Liver (tissue), 9 donors: ENCODE data around the gene KIRREL1. TPM values are rescaled to one million over a fixed set of nuclear protein-coding genes. Genes with fewer than 3 reads are reported as not detected.

ENCODE experiments used
- DNase-seq: peaks from one replicate; pipeline ENCODE4 v3.0.0-alpha.2; 2017; ENCODE audit warnings: low spot score
- H3K27ac ChIP-seq, 2 donors: one replicate each; pipeline ENCODE4 v1.7.0; 2013; ENCODE audit warnings: inconsistent platforms in 2 of 2, low read length in 2 of 2, control low read depth in 1 of 2, low read depth in 1 of 2, mild to moderate bottlenecking in 1 of 2
- H3K27me3 ChIP-seq, 4 donors: one replicate each; pipeline versions ENCODE4 v1.6.1 to v1.7.0; 2013; ENCODE audit warnings: low read length in 3 of 4, inconsistent platforms in 1 of 4, mild to moderate bottlenecking in 1 of 4, moderate library complexity in 1 of 4; ENCODE audit not compliant: control insufficient read depth in 4 of 4, insufficient read depth in 4 of 4
- H3K36me3 ChIP-seq, 4 donors: one replicate each; pipeline versions ENCODE4 v1.6.1 to v1.7.0; 2013; ENCODE audit warnings: low read length in 3 of 4, mild to moderate bottlenecking in 3 of 4, low read depth in 1 of 4, moderate library complexity in 1 of 4; ENCODE audit not compliant: control insufficient read depth in 4 of 4, insufficient read depth in 3 of 4
- H3K4me1 ChIP-seq, 4 donors: one replicate each; pipeline versions ENCODE4 v1.6.1 to v1.7.0; 2013; ENCODE audit warnings: low read length in 3 of 4, mild to moderate bottlenecking in 3 of 4, moderate library complexity in 1 of 4; ENCODE audit not compliant: control insufficient read depth in 4 of 4, insufficient read depth in 4 of 4
- H3K4me3 ChIP-seq, 3 donors: one replicate each; pipeline versions ENCODE4 v1.6.1 to v1.7.0; 2013; ENCODE audit warnings: low read length in 3 of 3, control low read depth in 1 of 3, low read depth in 1 of 3, mild to moderate bottlenecking in 1 of 3
- H3K9ac ChIP-seq, 2 donors: one replicate each; pipeline ENCODE4 v1.7.0; 2013; ENCODE audit warnings: low read length in 2 of 2, mild to moderate bottlenecking in 2 of 2, moderate library complexity in 2 of 2, control low read depth in 1 of 2, low read depth in 1 of 2
- H3K9me3 ChIP-seq, 4 donors: one replicate each; pipeline versions ENCODE4 v1.6.1 to v1.7.0; 2013; ENCODE audit warnings: low read length in 3 of 4; ENCODE audit not compliant: control insufficient read depth in 4 of 4
- FOXA1 ChIP-seq: IDR thresholded peaks from 2 replicates; pipeline ENCODE4 v1.6.1; 2016; ENCODE audit warnings: antibody characterized with exemption
- FOXA2 ChIP-seq: IDR thresholded peaks from 2 replicates; pipeline ENCODE4 v1.6.1; 2016; ENCODE audit warnings: antibody characterized with exemption
- JUND ChIP-seq, 2 donors: IDR thresholded peaks; 2 replicates each; pipeline ENCODE4 v1.6.1; 2016; ENCODE audit warnings: antibody characterized with exemption in 2 of 2
- NR2F2 ChIP-seq: IDR thresholded peaks from 2 replicates; pipeline ENCODE4 v1.6.1; 2016; ENCODE audit warnings: antibody characterized with exemption
- RAD21 ChIP-seq, 2 donors: IDR thresholded peaks; 2 replicates each; pipeline ENCODE4 v1.6.1; 2016; ENCODE audit warnings: antibody characterized with exemption in 2 of 2, mild to moderate bottlenecking in 2 of 2
- RXRA ChIP-seq, 2 donors: IDR thresholded peaks; 2 replicates each; pipeline ENCODE4 v1.6.1; 2017 to 2018; ENCODE audit warnings: antibody characterized with exemption in 2 of 2, mild to moderate bottlenecking in 1 of 2
- YY1 ChIP-seq: IDR thresholded peaks from 2 replicates; pipeline ENCODE4 v1.6.1; 2016; ENCODE audit warnings: antibody characterized with exemption, mild to moderate bottlenecking
- WGBS: extraction: QIAGEN DNeasy Blood & Tissue Kit; methylation state at CpG from one replicate; pipeline ENCODE4 v1.1.7; 2013; 5-methylcytosine and 5-hydroxymethylcytosine counted together
- polyA plus RNA-seq, 2 donors: library from polyadenylated mRNA; stranded (reverse) in 1 of 2; unstranded in 1 of 2; fragments of 200-250 nt in 1 of 2; fragments of >200 nt in 1 of 2; fragmentation: Nextera tagmentation in 1 of 2; extraction: Ambion mirVana in 1 of 2; gene quantifications; one replicate each; pipeline versions ENCODE4 v1.2.1 to v1.2.3, GENCODE V29; 2013 to 2015
- total RNA-seq, 2 donors: library from RNA; depleted of rRNA; stranded (reverse); fragments of >200 nt; gene quantifications; one replicate each; pipeline ENCODE4 v1.2.3, GENCODE V29; 2014
- TF ChIP-seq, protein P1 (sequence below): IDR thresholded peaks from 2 replicates; pipeline ENCODE4 v1.6.1; 2016; ENCODE audit warnings: antibody characterized with exemption
- TF ChIP-seq, protein P2 (sequence below): fragments of 150-350 bp; IDR thresholded peaks from 2 replicates; pipeline ENCODE4 v1.5.1; 2017; ENCODE audit warnings: improper control_type of control experiment, low read depth, low read length; ENCODE audit not compliant: missing input control
- TF ChIP-seq, protein P3 (sequence below): IDR thresholded peaks from 2 replicates; pipeline ENCODE4 v1.6.1; 2016; ENCODE audit warnings: antibody characterized with exemption
- TF ChIP-seq, protein P4 (sequence below): IDR thresholded peaks from 2 replicates; pipeline ENCODE4 v1.6.1; 2016; ENCODE audit warnings: antibody characterized with exemption
- TF ChIP-seq, protein P5 (sequence below): IDR thresholded peaks from 2 replicates; pipeline ENCODE4 v1.6.1; 2016; ENCODE audit warnings: antibody characterized with exemption, mild to moderate bottlenecking
- donor health status: healthy.
- donor health status: healthy.
- donor health status: healthy.
- donor health status: healthy.
- donor health status: healthy.

Gene KIRREL1
- total and polyA plus RNA-seq, 4 donors: 0.82 to 6.0 (median 3.1) TPM

DNA sequence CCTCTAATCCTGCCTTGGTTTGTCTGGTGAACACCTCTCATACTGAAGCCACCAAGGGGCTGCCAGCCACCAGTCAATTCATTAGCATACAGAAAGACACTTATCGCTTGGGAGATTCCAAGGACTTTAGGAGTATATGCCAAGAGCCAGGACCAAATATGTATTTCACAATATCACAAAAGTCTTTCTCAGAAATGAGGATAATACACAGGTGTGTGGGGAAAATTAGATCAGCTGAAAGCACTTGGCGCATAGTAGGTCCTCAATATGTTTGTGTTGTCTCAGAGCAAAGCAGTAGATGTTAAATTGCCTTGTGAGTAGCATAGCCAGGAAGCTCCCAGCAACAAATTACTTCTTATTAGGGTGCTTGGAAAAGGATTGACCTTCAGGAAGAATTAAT lies 34.1 kb downstream of the KIRREL1 start:
- H3K36me3 ChIP-seq: no peaks in the 10 kb centered on the region
- no peak overlapping the region for H3K27ac ChIP-seq
- no peaks in the 10 kb centered on the region for H3K9me3 ChIP-seq
- peaks cover 0 to 5% (median 1%) of the 10 kb centered on the region in 4 donors for H3K4me1 ChIP-seq
- 77% methylated on average over 2 of the region's 2 CpGs for WGBS
- no peaks in the 10 kb centered on the region for H3K27me3 ChIP-seq
- no peak for DNase-seq
- H3K9ac ChIP-seq: no peak overlapping the region
- TF ChIP-seq FOXA1: no peak
- no peak for TF ChIP-seq JUND (IDR thresholded peaks at IDR 0.05)
- no peak for TF ChIP-seq NR2F2
- no peak for TF ChIP-seq FOXA2
- TF ChIP-seq, protein P1, sequence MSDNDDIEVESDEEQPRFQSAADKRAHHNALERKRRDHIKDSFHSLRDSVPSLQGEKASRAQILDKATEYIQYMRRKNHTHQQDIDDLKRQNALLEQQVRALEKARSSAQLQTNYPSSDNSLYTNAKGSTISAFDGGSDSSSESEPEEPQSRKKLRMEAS: no peak
- TF ChIP-seq YY1: no peak
- TF ChIP-seq, protein P2, sequence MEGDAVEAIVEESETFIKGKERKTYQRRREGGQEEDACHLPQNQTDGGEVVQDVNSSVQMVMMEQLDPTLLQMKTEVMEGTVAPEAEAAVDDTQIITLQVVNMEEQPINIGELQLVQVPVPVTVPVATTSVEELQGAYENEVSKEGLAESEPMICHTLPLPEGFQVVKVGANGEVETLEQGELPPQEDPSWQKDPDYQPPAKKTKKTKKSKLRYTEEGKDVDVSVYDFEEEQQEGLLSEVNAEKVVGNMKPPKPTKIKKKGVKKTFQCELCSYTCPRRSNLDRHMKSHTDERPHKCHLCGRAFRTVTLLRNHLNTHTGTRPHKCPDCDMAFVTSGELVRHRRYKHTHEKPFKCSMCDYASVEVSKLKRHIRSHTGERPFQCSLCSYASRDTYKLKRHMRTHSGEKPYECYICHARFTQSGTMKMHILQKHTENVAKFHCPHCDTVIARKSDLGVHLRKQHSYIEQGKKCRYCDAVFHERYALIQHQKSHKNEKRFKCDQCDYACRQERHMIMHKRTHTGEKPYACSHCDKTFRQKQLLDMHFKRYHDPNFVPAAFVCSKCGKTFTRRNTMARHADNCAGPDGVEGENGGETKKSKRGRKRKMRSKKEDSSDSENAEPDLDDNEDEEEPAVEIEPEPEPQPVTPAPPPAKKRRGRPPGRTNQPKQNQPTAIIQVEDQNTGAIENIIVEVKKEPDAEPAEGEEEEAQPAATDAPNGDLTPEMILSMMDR: no peak
- TF ChIP-seq, protein P3, sequence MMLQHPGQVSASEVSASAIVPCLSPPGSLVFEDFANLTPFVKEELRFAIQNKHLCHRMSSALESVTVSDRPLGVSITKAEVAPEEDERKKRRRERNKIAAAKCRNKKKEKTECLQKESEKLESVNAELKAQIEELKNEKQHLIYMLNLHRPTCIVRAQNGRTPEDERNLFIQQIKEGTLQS: no peak
- TF ChIP-seq, protein P4, sequence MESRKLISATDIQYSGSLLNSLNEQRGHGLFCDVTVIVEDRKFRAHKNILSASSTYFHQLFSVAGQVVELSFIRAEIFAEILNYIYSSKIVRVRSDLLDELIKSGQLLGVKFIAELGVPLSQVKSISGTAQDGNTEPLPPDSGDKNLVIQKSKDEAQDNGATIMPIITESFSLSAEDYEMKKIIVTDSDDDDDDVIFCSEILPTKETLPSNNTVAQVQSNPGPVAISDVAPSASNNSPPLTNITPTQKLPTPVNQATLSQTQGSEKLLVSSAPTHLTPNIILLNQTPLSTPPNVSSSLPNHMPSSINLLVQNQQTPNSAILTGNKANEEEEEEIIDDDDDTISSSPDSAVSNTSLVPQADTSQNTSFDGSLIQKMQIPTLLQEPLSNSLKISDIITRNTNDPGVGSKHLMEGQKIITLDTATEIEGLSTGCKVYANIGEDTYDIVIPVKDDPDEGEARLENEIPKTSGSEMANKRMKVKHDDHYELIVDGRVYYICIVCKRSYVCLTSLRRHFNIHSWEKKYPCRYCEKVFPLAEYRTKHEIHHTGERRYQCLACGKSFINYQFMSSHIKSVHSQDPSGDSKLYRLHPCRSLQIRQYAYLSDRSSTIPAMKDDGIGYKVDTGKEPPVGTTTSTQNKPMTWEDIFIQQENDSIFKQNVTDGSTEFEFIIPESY: no peak
- no peak for TF ChIP-seq RXRA (IDR thresholded peaks at IDR 0.05)
- TF ChIP-seq, protein P5, sequence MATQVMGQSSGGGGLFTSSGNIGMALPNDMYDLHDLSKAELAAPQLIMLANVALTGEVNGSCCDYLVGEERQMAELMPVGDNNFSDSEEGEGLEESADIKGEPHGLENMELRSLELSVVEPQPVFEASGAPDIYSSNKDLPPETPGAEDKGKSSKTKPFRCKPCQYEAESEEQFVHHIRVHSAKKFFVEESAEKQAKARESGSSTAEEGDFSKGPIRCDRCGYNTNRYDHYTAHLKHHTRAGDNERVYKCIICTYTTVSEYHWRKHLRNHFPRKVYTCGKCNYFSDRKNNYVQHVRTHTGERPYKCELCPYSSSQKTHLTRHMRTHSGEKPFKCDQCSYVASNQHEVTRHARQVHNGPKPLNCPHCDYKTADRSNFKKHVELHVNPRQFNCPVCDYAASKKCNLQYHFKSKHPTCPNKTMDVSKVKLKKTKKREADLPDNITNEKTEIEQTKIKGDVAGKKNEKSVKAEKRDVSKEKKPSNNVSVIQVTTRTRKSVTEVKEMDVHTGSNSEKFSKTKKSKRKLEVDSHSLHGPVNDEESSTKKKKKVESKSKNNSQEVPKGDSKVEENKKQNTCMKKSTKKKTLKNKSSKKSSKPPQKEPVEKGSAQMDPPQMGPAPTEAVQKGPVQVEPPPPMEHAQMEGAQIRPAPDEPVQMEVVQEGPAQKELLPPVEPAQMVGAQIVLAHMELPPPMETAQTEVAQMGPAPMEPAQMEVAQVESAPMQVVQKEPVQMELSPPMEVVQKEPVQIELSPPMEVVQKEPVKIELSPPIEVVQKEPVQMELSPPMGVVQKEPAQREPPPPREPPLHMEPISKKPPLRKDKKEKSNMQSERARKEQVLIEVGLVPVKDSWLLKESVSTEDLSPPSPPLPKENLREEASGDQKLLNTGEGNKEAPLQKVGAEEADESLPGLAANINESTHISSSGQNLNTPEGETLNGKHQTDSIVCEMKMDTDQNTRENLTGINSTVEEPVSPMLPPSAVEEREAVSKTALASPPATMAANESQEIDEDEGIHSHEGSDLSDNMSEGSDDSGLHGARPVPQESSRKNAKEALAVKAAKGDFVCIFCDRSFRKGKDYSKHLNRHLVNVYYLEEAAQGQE: no peak
- H3K4me3 ChIP-seq: no peak overlapping the region

DNA sequence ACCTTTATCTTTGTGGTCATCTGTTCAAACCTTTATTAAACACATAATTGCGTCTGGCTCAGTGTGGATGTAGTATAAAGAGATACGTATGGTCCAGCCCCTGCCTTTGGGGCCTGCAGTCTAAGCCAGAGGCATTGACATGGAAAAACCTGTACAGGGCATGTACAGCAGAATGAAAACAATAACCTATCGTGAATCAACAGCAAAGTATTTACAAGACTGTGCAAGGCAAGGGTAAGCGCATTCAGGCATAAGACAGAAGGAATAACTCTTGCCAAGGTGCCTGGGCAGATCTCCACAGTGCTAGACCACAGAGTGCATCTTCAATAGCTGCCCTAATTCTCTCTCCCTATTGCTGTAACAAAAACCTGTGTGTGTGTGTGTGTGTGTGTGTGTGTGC lies 35.5 kb downstream of the KIRREL1 start:
- Histone ChIP-seq H3K27ac (no peak overlapping the region), H3K9me3 (no peaks in the 10 kb centered on the region), H3K9ac (no peak overlapping the region), H3K27me3 (no peaks in the 10 kb centered on the region), H3K4me3 (no peak overlapping the region), H3K4me1 (no peaks in the 10 kb centered on the region), H3K36me3 (no peaks in the 10 kb centered on the region)
- no peak for TF ChIP-seq RAD21 (IDR thresholded peaks at IDR 0.05)
- TF ChIP-seq, protein P4: no peak
- WGBS: 60% methylated on average over 4 of the region's 4 CpGs
- DNase-seq: no peak
